ENCODE data around the gene OR6X1. TPM values are rescaled to one million over a fixed set of nuclear protein-coding genes. Genes with fewer than 3 reads are reported as not detected.

OR6X1 gene
- polyA plus RNA-seq, 2 donors: not detected

- Histone ChIP-seq H3K27ac (ENCODE audit: low read depth in 2 of 2, low read length in 1 of 2) (peak within 1 kb of the TSS; percentile 60 to 78), H3K27me3 (ENCODE audit: control insufficient read depth in 1 of 2, insufficient read depth in 2 of 2, low read length in 2 of 2) (no peaks in the 10 kb centered on the region), H3K9me3 (ENCODE audit: control insufficient read depth in 2 of 2, insufficient read depth in 1 of 2, low read depth in 1 of 2, low read length in 1 of 2) (no peaks in the 10 kb centered on the region), H3K36me3 (ENCODE audit: control insufficient read depth in 2 of 2, insufficient read depth in 2 of 2, low read length in 1 of 2) (no peaks in the 10 kb centered on the region), H3K4me3 (ENCODE audit: low read depth in 1 of 2, low read length in 2 of 2) (peak within 1 kb of the TSS; percentile 75 to 93), H3K4me1 (ENCODE audit: control insufficient read depth in 2 of 2, insufficient read depth in 2 of 2, low read length in 1 of 2) (peaks cover 0 to 5% of the 10 kb centered on the region in 2 donors)
- WGBS, 2 donors: 0 to 1% methylated on average over 59 to 67 of the region's 67 CpGs
These were observed 12.9 kb downstream of the OR6X1 start, which contains the start of gene ZNF202 for GRCh38 chr11:123741159-123742030. ZNF202 (minus strand) TSS chr11:123741660; CDS start chr11:123730888, 10,772 bp downstream.

DNA sequence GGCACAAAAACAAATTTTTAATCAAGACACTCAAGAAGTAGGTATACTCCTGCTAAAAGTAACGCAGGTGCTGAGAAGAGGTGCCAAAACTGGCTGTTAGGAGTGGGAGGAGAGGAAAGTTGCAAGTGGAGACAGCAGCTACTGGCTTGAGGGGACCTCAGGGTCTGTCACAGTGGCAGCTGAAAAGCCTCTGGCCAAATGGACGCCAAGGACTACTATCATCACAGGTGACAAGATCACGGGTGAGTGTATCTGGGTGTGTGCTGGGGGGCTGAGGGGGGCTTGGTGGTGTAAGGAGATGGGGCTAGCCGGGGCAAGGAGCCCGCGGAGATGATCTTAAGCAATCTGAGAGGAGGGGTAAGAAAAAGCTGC, 13.5 kb downstream of the OR6X1 start:
- peak overlapping the region; percentile 60 to 78 for H3K27ac ChIP-seq (ENCODE audit: low read depth in 2 of 2, low read length in 1 of 2)
- WGBS, 2 donors: 1 to 2% methylated on average over 6 of the region's 6 CpGs
- H3K27me3 ChIP-seq (ENCODE audit: control insufficient read depth in 1 of 2, insufficient read depth in 2 of 2, low read length in 2 of 2): no peaks in the 10 kb centered on the region
- H3K36me3 ChIP-seq (ENCODE audit: control insufficient read depth in 2 of 2, insufficient read depth in 2 of 2, low read length in 1 of 2): no peaks in the 10 kb centered on the region
- H3K4me1 ChIP-seq (ENCODE audit: control insufficient read depth in 2 of 2, insufficient read depth in 2 of 2, low read length in 1 of 2): peaks cover 0 to 5% of the 10 kb centered on the region in 2 donors
- H3K4me3 ChIP-seq (ENCODE audit: low read depth in 1 of 2, low read length in 2 of 2): peak overlapping the region; percentile 75 to 93
- H3K9me3 ChIP-seq (ENCODE audit: control insufficient read depth in 2 of 2, insufficient read depth in 1 of 2, low read depth in 1 of 2, low read length in 1 of 2): no peaks in the 10 kb centered on the region

- Histone ChIP-seq H3K36me3 (ENCODE audit: control insufficient read depth in 2 of 2, insufficient read depth in 2 of 2, low read length in 1 of 2) (no peaks in the 10 kb centered on the region), H3K4me3 (ENCODE audit: low read depth in 1 of 2, low read length in 2 of 2) (no peak overlapping the region), H3K9me3 (ENCODE audit: control insufficient read depth in 2 of 2, insufficient read depth in 1 of 2, low read depth in 1 of 2, low read length in 1 of 2) (no peaks in the 10 kb centered on the region), H3K27ac (ENCODE audit: low read depth in 2 of 2, low read length in 1 of 2) (no peak overlapping the region), H3K4me1 (ENCODE audit: control insufficient read depth in 2 of 2, insufficient read depth in 2 of 2, low read length in 1 of 2) (peaks cover 0 to 5% of the 10 kb centered on the region in 2 donors), H3K27me3 (ENCODE audit: control insufficient read depth in 1 of 2, insufficient read depth in 2 of 2, low read length in 2 of 2) (no peaks in the 10 kb centered on the region)
- 0 to 80% methylated on average over 2 of the region's 2 CpGs for WGBS, 2 donors
These were observed 15.9 kb downstream of the OR6X1 start for GRCh38 chr11:123738374-123738773.

DNA sequence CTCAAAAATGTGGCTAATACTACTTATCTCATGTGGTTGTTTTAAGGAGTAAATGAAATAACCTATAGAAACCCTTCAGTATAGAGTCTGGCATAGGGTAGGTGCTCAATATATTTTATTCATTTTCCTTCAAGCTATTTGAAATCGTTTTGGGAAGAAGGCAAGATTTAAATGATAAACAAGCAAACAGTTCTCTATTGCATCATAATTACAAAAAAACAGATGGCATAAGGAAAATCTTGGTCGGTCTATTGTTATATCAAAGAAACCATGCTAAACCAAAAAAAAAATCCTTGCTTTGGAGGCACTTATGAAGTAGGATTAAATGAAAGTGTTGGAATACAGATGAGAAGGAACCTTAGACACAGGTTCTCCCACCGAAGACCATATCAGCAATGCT, 17.5 kb downstream of the OR6X1 start:
- 89 to 91% methylated on average over 3 of the region's 3 CpGs for WGBS, 2 donors
- Histone ChIP-seq H3K36me3 (ENCODE audit: control insufficient read depth in 2 of 2, insufficient read depth in 2 of 2, low read length in 1 of 2) (no peaks in the 10 kb centered on the region), H3K27ac (ENCODE audit: low read depth in 2 of 2, low read length in 1 of 2) (no peak overlapping the region), H3K9me3 (ENCODE audit: control insufficient read depth in 2 of 2, insufficient read depth in 1 of 2, low read depth in 1 of 2, low read length in 1 of 2) (no peaks in the 10 kb centered on the region), H3K4me1 (ENCODE audit: control insufficient read depth in 2 of 2, insufficient read depth in 2 of 2, low read length in 1 of 2) (peaks cover 0 to 5% of the 10 kb centered on the region in 2 donors), H3K4me3 (ENCODE audit: low read depth in 1 of 2, low read length in 2 of 2) (no peak overlapping the region), H3K27me3 (ENCODE audit: control insufficient read depth in 1 of 2, insufficient read depth in 2 of 2, low read length in 2 of 2) (no peaks in the 10 kb centered on the region)

DNA sequence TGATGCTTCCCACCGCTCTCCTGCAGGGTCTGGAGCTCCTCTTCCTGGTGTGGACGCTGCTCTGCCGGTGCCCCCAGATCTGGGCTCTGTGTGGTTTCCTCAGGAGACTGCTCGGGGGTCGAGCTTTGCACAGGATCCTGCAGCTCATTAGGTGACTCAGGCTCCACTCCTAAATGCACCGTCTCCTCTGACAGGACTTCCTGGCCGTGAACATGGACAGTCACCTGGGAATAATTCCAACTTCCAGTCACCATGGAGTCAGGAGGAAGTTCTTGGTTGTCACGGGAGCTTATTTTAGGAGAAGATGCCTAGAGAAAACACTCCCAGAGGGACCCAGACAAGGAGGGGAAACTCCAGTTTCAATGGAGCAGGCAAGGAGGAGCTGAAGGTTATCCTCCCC, 24.7 kb downstream of the OR6X1 start:
- no peak overlapping the region for H3K4me3 ChIP-seq (ENCODE audit: low read depth in 1 of 2, low read length in 2 of 2)
- peaks cover 0 to 13% of the 10 kb centered on the region in 2 donors for H3K9me3 ChIP-seq (ENCODE audit: control insufficient read depth in 2 of 2, insufficient read depth in 1 of 2, low read depth in 1 of 2, low read length in 1 of 2)
- 83 to 87% methylated on average over 8 of the region's 8 CpGs for whole genome bisulfite sequencing, 2 donors
- no peak overlapping the region for H3K27ac ChIP-seq (ENCODE audit: low read depth in 2 of 2, low read length in 1 of 2)
- H3K27me3 ChIP-seq (ENCODE audit: control insufficient read depth in 1 of 2, insufficient read depth in 2 of 2, low read length in 2 of 2): no peaks in the 10 kb centered on the region
- peaks cover 0 to 4% of the 10 kb centered on the region in 2 donors for H3K4me1 ChIP-seq (ENCODE audit: control insufficient read depth in 2 of 2, insufficient read depth in 2 of 2, low read length in 1 of 2)
- peaks cover 37 to 47% of the 10 kb centered on the region in 2 donors for H3K36me3 ChIP-seq (ENCODE audit: control insufficient read depth in 2 of 2, insufficient read depth in 2 of 2, low read length in 1 of 2)

GRCh38 chr11:123725995-123726655, 28.2 kb downstream of the OR6X1 start:
- peaks cover 0 to 13% of the 10 kb centered on the region in 2 donors for H3K9me3 ChIP-seq (ENCODE audit: control insufficient read depth in 2 of 2, insufficient read depth in 1 of 2, low read depth in 1 of 2, low read length in 1 of 2)
- no peak overlapping the region for H3K4me3 ChIP-seq (ENCODE audit: low read depth in 1 of 2, low read length in 2 of 2)
- peaks cover 40 to 47% of the 10 kb centered on the region in 2 donors for H3K36me3 ChIP-seq (ENCODE audit: control insufficient read depth in 2 of 2, insufficient read depth in 2 of 2, low read length in 1 of 2)
- no peaks in the 10 kb centered on the region for H3K27me3 ChIP-seq (ENCODE audit: control insufficient read depth in 1 of 2, insufficient read depth in 2 of 2, low read length in 2 of 2)
- H3K4me1 ChIP-seq (ENCODE audit: control insufficient read depth in 2 of 2, insufficient read depth in 2 of 2, low read length in 1 of 2): peaks cover 0 to 4% of the 10 kb centered on the region in 2 donors
- 98% methylated on average over 23 of the region's 23 CpGs for WGBS, 2 donors
- no peak overlapping the region for H3K27ac ChIP-seq (ENCODE audit: low read depth in 2 of 2, low read length in 1 of 2)

- 53 to 64% methylated on average over 1 of the region's 1 CpG for WGBS, 2 donors
- H3K9me3 ChIP-seq (ENCODE audit: control insufficient read depth in 2 of 2, insufficient read depth in 1 of 2, low read depth in 1 of 2, low read length in 1 of 2): no peaks in the 10 kb centered on the region
- H3K4me3 ChIP-seq (ENCODE audit: low read depth in 1 of 2, low read length in 2 of 2): no peak overlapping the region
These were observed 34.9 kb downstream of the OR6X1 start for GRCh38 chr11:123719452-123719851.

DNA sequence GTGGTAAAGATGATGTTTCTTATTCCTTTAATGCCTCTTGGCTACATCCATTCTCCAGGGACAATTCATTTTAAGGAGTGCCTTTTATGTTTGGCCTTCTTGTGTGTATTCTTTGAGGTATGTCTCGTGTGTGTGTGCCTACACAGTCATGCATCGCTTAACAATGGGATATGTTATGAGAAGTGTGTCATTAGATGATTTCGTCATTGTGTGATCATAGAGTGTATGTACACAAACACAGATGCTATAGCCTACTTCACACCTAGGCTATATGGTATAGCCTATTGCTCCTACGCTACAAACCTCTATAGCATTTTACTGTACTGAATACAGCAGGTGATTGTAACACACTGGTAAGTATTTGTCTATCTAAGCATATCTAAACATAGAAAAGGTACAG, 35.8 kb downstream of the OR6X1 start:
- no peak overlapping the region for H3K27ac ChIP-seq (ENCODE audit: low read depth in 2 of 2, low read length in 1 of 2)
- H3K27me3 ChIP-seq (ENCODE audit: control insufficient read depth in 1 of 2, insufficient read depth in 2 of 2, low read length in 2 of 2): no peaks in the 10 kb centered on the region
- no peaks in the 10 kb centered on the region for H3K4me1 ChIP-seq (ENCODE audit: control insufficient read depth in 2 of 2, insufficient read depth in 2 of 2, low read length in 1 of 2)
- no peaks in the 10 kb centered on the region for H3K9me3 ChIP-seq (ENCODE audit: control insufficient read depth in 2 of 2, insufficient read depth in 1 of 2, low read depth in 1 of 2, low read length in 1 of 2)
- H3K36me3 ChIP-seq (ENCODE audit: control insufficient read depth in 2 of 2, insufficient read depth in 2 of 2, low read length in 1 of 2): no peaks in the 10 kb centered on the region
- WGBS, 2 donors: 74 to 80% methylated on average over 4 of the region's 4 CpGs
- no peak overlapping the region for H3K4me3 ChIP-seq (ENCODE audit: low read depth in 1 of 2, low read length in 2 of 2)

More at GRCh38 chr11:123719452-123719851, 34.9 kb downstream of the OR6X1 start:
- no peak overlapping the region for H3K27ac ChIP-seq (ENCODE audit: low read depth in 2 of 2, low read length in 1 of 2)
- H3K4me1 ChIP-seq (ENCODE audit: control insufficient read depth in 2 of 2, insufficient read depth in 2 of 2, low read length in 1 of 2): no peaks in the 10 kb centered on the region
- peaks cover 0 to 2% of the 10 kb centered on the region in 2 donors for H3K36me3 ChIP-seq (ENCODE audit: control insufficient read depth in 2 of 2, insufficient read depth in 2 of 2, low read length in 1 of 2)
- H3K27me3 ChIP-seq (ENCODE audit: control insufficient read depth in 1 of 2, insufficient read depth in 2 of 2, low read length in 2 of 2): no peaks in the 10 kb centered on the region

DNA sequence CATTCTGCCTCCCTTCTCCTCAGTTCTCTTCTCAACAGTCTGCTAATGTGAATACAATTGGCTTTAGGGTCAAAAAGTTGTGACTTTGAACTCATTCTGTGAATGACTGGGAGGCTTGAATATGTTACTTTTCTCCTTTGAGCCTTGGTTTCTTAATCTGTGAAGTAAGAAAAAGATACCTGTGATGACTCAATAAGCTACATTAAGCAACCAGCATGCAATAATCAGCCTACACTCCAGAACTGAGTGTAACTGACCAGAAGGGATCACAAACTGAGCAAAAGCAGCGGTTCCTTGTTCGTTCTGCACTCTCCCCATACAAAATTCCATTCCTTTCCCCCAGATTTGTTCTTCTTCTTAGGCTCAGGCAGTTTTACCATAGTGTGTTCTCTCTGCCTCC, 36.3 kb downstream of the OR6X1 start:
- no peak overlapping the region for H3K27ac ChIP-seq (ENCODE audit: low read depth in 2 of 2, low read length in 1 of 2)
- no peaks in the 10 kb centered on the region for H3K4me1 ChIP-seq (ENCODE audit: control insufficient read depth in 2 of 2, insufficient read depth in 2 of 2, low read length in 1 of 2)
- no peaks in the 10 kb centered on the region for H3K36me3 ChIP-seq (ENCODE audit: control insufficient read depth in 2 of 2, insufficient read depth in 2 of 2, low read length in 1 of 2)
- no peak overlapping the region for H3K4me3 ChIP-seq (ENCODE audit: low read depth in 1 of 2, low read length in 2 of 2)
- WGBS, 2 donors: 80 to 85% methylated on average over 2 of the region's 2 CpGs
- H3K9me3 ChIP-seq (ENCODE audit: control insufficient read depth in 2 of 2, insufficient read depth in 1 of 2, low read depth in 1 of 2, low read length in 1 of 2): no peaks in the 10 kb centered on the region
- no peaks in the 10 kb centered on the region for H3K27me3 ChIP-seq (ENCODE audit: control insufficient read depth in 1 of 2, insufficient read depth in 2 of 2, low read length in 2 of 2)

Data from esophagus (tissue), 2 donors.